ENCODE data around the gene TARS2.

TARS2 gene

DNA sequence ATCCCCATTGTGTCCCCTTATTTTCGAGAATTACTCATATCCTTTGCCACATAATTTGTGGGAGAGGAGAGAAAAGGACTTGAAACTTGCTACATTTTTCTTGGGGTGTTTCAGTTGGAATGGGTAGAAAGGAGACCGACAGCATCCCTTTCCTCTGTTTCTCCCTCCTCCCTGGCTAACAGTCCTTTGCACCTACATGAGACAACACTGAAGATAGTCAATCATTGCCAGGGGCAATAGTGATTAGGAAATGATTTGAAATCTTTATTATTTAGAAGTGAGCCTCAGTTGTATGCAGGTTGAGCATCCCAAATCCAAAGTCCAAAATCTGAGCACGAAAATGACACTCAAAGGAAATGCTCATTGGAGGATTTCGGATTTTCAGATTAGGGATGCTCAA lies 7.8 kb upstream of the TARS2 start:
- H3K36me3 ChIP-seq (replicated peaks), result no peaks in the 10 kb centered on the region
- no peaks in the 10 kb centered on the region for H3K9me3 ChIP-seq
- in situ Hi-C loops (cut with MboI; ENCODE audit: low sequenced_read_pairs), result no loop called here
- no peak for DNase-seq (ENCODE audit: low spot score in 2 of 2)
- H3K4me1 ChIP-seq, result peaks cover 9% of the 10 kb centered on the region
- no peak overlapping the region for H3K4me3 ChIP-seq
- no peaks in the 10 kb centered on the region for H3K27me3 ChIP-seq (ENCODE audit: low read depth)

DNA sequence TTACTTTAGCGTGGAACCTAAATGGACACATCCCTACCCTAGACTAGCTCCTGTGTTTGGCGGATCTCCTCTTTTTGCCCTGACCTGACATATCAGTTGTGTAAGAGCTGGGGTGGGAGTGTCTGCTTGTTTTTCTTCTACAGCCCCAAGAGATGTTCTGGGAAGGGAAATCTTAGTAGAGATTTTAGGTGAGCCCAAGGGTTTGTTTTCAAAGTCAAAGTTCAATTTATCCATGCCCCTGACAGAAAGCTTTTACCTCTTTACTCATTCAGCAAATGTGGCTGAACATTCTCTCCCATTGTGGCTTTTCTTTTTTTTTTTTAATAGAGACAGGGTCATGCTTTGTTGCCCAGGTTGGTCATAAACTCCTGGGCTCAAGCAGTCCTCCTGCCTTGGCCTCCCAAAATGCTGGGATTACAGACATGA lies 7.3 kb upstream of the TARS2 start:
- H3K4me3 ChIP-seq, result no peak overlapping the region
- no peak for DNase-seq (ENCODE audit: low spot score in 2 of 2)
- no peaks in the 10 kb centered on the region for H3K36me3 ChIP-seq (replicated peaks)
- H3K4me1 ChIP-seq, result peaks cover 9% of the 10 kb centered on the region
- H3K9me3 ChIP-seq, result no peaks in the 10 kb centered on the region
- no peaks in the 10 kb centered on the region for H3K27me3 ChIP-seq (ENCODE audit: low read depth)
- in situ Hi-C loops (cut with MboI; ENCODE audit: low sequenced_read_pairs), result no loop called here

DNA sequence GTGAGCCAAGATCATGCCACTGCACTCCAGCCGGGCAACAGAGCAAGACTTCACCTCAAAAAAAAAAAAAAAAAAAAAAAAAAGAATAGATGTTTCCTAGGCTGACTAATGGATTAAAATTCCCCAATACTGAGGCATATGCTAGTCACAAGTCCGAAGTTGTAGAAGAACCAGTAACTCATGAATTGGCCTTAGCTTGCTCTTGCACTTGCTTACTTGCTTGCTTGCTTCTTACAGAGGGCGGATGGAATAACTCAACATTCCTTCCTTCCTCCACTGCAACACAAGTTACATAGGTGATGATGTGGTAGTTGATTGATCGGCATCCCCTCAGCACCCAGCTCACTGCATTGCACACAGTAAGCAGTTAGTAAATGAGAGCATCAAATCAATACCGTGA lies 2.8 kb upstream of the TARS2 start:
- no peak for DNase-seq (ENCODE audit: low spot score in 2 of 2)
- Histone ChIP-seq H3K27me3 (ENCODE audit: low read depth) (no peaks in the 10 kb centered on the region), H3K9me3 (no peaks in the 10 kb centered on the region), H3K4me1 (no peaks in the 10 kb centered on the region), H3K4me3 (no peak overlapping the region), H3K36me3 (replicated peaks) (peaks cover 9% of the 10 kb centered on the region; the same call in 1 of the 2 replicates)
- in situ Hi-C loops (cut with MboI; ENCODE audit: low sequenced_read_pairs), result no loop called here

DNA sequence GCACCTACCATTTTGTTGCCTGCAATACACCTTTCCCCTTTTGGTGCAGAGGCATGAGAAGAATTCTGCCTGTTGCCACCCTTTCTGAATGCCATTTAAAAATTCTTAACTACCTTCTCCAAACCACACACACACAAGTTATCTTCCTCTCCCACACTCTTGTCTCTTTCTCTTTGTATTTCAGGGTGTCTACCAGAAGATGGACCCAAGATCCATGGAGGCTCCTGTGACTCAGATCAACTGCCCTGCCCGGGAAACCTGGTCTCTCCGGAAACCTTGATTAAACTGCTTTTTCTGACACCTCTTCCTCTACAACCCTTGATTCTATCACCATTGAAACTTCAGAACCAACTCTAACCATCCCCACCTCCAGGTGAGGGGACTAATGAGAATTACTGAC lies 2.4 kb upstream of the TARS2 start:
- DNase-seq (ENCODE audit: low spot score in 2 of 2), result no peak
- Histone ChIP-seq H3K36me3 (replicated peaks) (peaks cover 12% of the 10 kb centered on the region; the same call in 1 of the 2 replicates), H3K4me1 (no peaks in the 10 kb centered on the region), H3K27me3 (ENCODE audit: low read depth) (no peaks in the 10 kb centered on the region), H3K4me3 (no peak overlapping the region), H3K9me3 (no peaks in the 10 kb centered on the region)
- in situ Hi-C loops (cut with MboI; ENCODE audit: low sequenced_read_pairs), result no loop called here

DNA sequence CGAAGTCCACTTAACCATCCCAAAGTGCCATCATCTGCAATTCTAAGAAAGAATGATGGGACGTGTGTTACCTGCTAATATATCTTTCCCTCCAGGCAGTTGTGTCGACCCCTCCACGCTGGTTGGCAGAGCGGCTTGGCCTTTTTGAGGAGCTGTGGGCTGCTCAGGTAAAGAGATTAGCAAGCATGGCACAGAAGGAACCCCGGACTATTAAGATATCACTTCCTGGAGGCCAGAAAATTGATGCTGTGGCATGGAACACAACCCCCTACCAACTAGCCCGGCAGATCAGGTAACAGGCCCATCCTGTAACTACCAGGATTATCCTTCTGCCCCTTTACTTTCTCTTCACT lies 520 bp downstream of the TARS2 start:
- H3K4me3 ChIP-seq, result peak overlapping the region; percentile 76
- no peaks in the 10 kb centered on the region for H3K27me3 ChIP-seq (ENCODE audit: low read depth)
- peaks cover 33% of the 10 kb centered on the region for H3K36me3 ChIP-seq (replicated peaks)
- no peak for DNase-seq (ENCODE audit: low spot score in 2 of 2)
- H3K4me1 ChIP-seq, result no peaks in the 10 kb centered on the region
- H3K9me3 ChIP-seq, result no peaks in the 10 kb centered on the region
- in situ Hi-C loops (cut with MboI; ENCODE audit: low sequenced_read_pairs), result no loop called here

- in situ Hi-C loops (cut with MboI; ENCODE audit: low sequenced_read_pairs), result no loop called here
- no peaks in the 10 kb centered on the region for H3K27me3 ChIP-seq (ENCODE audit: low read depth)
- DNase-seq (ENCODE audit: low spot score in 2 of 2), result peak in 1 of 2 experiments; percentile 0
- H3K4me3 ChIP-seq, result no peak overlapping the region
- H3K4me1 ChIP-seq, result no peaks in the 10 kb centered on the region
- no peaks in the 10 kb centered on the region for H3K9me3 ChIP-seq
- peaks cover 63% of the 10 kb centered on the region for H3K36me3 ChIP-seq (replicated peaks)
Observed at GRCh38 chr1:150493175-150493574, 6.0 kb downstream of the TARS2 start.

DNA sequence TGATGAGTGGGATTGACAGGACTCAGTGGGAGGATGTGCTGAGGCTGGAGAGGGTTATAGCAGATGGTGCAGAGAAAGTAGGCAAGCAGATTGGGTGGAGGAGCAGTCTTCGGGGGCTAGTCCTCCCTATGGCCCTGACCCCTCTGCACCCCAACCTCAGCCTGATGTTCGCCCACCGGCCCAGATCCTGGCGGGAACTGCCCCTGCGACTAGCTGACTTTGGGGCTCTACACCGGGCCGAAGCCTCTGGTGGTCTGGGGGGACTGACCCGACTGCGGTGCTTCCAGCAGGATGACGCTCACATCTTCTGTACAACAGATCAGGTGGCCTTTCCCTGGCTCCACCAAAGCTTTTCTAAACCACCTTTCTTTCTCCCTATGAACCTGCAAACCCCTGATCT lies 11.1 kb downstream of the TARS2 start:
- in situ Hi-C loops (cut with MboI; ENCODE audit: low sequenced_read_pairs), result no loop called here
- peaks cover 47% of the 10 kb centered on the region for H3K36me3 ChIP-seq (replicated peaks)

DNA sequence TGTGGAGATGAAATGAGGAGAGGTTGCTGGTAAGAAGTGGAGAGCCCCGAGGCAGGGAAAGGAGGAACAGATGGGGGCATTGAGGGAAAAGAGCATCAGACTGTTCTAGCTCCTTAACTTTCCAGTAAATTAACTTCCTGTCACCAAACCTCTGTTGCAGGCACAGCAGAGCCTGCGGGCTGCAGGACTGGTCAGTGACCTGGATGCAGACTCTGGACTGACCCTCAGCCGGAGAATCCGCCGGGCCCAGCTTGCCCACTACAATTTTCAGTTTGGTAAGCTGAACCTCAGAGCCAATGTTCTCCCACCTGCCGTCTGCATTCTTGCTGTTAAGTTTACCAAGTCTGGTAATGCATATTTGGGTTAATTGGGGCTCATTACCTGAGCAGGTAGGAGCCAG lies 18.2 kb downstream of the TARS2 start:
- H3K36me3 ChIP-seq (replicated peaks), result peaks cover 46% of the 10 kb centered on the region
- no peaks in the 10 kb centered on the region for H3K9me3 ChIP-seq
- in situ Hi-C loops (cut with MboI; ENCODE audit: low sequenced_read_pairs), result no loop called here
- no peaks in the 10 kb centered on the region for H3K4me1 ChIP-seq
- H3K4me3 ChIP-seq, result no peak overlapping the region
- H3K27me3 ChIP-seq (ENCODE audit: low read depth), result no peaks in the 10 kb centered on the region
- DNase-seq (ENCODE audit: low spot score in 2 of 2), result no peak

More for the DNA sequence above, 11.1 kb downstream of the TARS2 start:
- no peaks in the 10 kb centered on the region for H3K27me3 ChIP-seq (ENCODE audit: low read depth)
- no peaks in the 10 kb centered on the region for H3K9me3 ChIP-seq
- no peak for DNase-seq (ENCODE audit: low spot score in 2 of 2)
- no peak overlapping the region for H3K4me3 ChIP-seq
- H3K4me1 ChIP-seq, result no peaks in the 10 kb centered on the region

GRCh38 chr1:150507912-150508864 lies 21.0 kb downstream of the TARS2 start, which contains the start of gene ECM1:
ECM1 (plus strand) TSS chr1:150508109; CDS start chr1:150508210, 101 bp downstream.
- H3K27me3 ChIP-seq (ENCODE audit: low read depth), result no peaks in the 10 kb centered on the region
- in situ Hi-C loops (cut with MboI; ENCODE audit: low sequenced_read_pairs), result no loop called here
- DNase-seq (ENCODE audit: low spot score in 2 of 2), result no peak
- peaks cover 39% of the 10 kb centered on the region for H3K36me3 ChIP-seq (replicated peaks)
- no peak within 1 kb of the TSS for H3K4me3 ChIP-seq
- no peaks in the 10 kb centered on the region for H3K9me3 ChIP-seq
- no peaks in the 10 kb centered on the region for H3K4me1 ChIP-seq

- Histone ChIP-seq H3K36me3 (replicated peaks) (peaks cover 39% of the 10 kb centered on the region), H3K4me1 (no peaks in the 10 kb centered on the region), H3K4me3 (no peak overlapping the region), H3K9me3 (no peaks in the 10 kb centered on the region), H3K27me3 (ENCODE audit: low read depth) (no peaks in the 10 kb centered on the region)
- no peak for DNase-seq (ENCODE audit: low spot score in 2 of 2)
- in situ Hi-C loops (cut with MboI; ENCODE audit: low sequenced_read_pairs), result no loop called here
Observed at GRCh38 chr1:150508982-150509381, 21.8 kb downstream of the TARS2 start.

DNA sequence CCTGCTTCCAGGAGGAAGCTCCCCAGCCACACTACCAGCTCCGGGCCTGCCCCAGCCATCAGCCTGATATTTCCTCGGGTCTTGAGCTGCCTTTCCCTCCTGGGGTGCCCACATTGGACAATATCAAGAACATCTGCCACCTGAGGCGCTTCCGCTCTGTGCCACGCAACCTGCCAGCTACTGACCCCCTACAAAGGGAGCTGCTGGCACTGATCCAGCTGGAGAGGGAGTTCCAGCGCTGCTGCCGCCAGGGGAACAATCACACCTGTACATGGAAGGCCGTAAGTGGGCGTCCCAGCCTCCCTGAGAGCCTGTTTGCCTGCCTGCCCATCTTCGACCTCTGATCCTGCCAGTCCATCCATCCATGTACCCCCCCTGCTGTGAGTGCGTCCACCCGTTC lies 24.3 kb downstream of the TARS2 start:
- Histone ChIP-seq H3K27me3 (ENCODE audit: low read depth) (no peaks in the 10 kb centered on the region), H3K4me1 (peaks cover 6% of the 10 kb centered on the region), H3K9me3 (no peaks in the 10 kb centered on the region), H3K36me3 (replicated peaks) (peaks cover 16% of the 10 kb centered on the region), H3K4me3 (no peak overlapping the region)
- DNase-seq (ENCODE audit: low spot score in 2 of 2), result no peak
- in situ Hi-C loops (cut with MboI; ENCODE audit: low sequenced_read_pairs), result no loop called here

- in situ Hi-C loops (cut with MboI; ENCODE audit: low sequenced_read_pairs), result no loop called here
- Histone ChIP-seq H3K9me3 (no peaks in the 10 kb centered on the region), H3K4me3 (no peak overlapping the region), H3K4me1 (peaks cover 11% of the 10 kb centered on the region), H3K27me3 (ENCODE audit: low read depth) (no peaks in the 10 kb centered on the region), H3K36me3 (replicated peaks) (peaks cover 10% of the 10 kb centered on the region)
- no peak for DNase-seq (ENCODE audit: low spot score in 2 of 2)
Observed at GRCh38 chr1:150511985-150512660, 24.9 kb downstream of the TARS2 start.

DNA sequence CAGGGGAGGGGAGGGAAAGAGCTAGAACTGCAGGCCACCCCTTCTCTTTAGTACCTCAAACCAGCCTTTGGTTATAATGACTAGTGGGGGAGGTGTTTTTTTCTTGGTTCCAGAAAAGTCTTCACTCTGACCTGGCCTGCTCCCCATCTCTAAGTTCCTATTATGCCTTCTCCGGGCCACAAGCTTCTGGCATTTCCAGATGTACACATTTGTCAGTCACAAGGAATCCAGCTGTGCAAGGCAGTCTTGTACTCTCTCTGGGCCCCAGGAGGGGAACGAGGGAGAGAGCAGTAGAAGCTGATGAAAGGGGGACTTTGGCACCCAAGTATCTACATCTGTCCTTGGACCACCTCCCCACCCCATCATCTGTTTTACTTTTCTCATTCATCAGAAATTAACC lies 25.6 kb downstream of the TARS2 start:
- no peak for DNase-seq (ENCODE audit: low spot score in 2 of 2)
- in situ Hi-C loops (cut with MboI; ENCODE audit: low sequenced_read_pairs), result no loop called here

DNA sequence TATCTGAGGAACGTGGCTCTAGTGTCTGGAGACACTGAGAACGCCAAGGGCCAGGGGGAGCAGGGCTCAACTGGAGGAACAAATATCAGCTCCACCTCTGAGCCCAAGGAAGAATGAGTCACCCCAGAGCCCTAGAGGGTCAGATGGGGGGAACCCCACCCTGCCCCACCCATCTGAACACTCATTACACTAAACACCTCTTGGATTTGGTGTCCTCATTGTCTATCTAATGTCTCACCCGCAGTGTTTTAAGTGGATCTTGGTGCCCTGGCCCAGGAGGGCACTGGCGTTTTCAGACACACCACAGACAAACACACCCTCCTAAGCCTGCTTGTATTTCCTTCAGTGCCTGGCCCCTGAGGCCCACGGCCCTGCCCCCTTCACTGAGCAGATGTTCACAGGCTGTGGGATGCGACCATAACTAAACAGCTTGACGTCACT lies 26.2 kb downstream of the TARS2 start:
- in situ Hi-C loops (cut with MboI; ENCODE audit: low sequenced_read_pairs), result no loop called here
- H3K4me1 ChIP-seq, result peaks cover 11% of the 10 kb centered on the region

More for the DNA sequence above, 25.6 kb downstream of the TARS2 start:
- Histone ChIP-seq H3K27me3 (ENCODE audit: low read depth) (no peaks in the 10 kb centered on the region), H3K36me3 (replicated peaks) (peaks cover 4% of the 10 kb centered on the region), H3K4me1 (peaks cover 11% of the 10 kb centered on the region), H3K9me3 (no peaks in the 10 kb centered on the region), H3K4me3 (no peak overlapping the region)

More for the DNA sequence above, 26.2 kb downstream of the TARS2 start:
- Histone ChIP-seq H3K27me3 (ENCODE audit: low read depth) (no peaks in the 10 kb centered on the region), H3K9me3 (no peaks in the 10 kb centered on the region), H3K4me3 (no peak overlapping the region), H3K36me3 (replicated peaks) (no peaks in the 10 kb centered on the region)
- no peak for DNase-seq (ENCODE audit: low spot score in 2 of 2)

Data from HAP-1 (cell line).